ENCODE results near the gene GALR2.

GRCh38 chr17:76083536-76084182, 9.1 kb downstream of the GALR2 start:
- TF ChIP-seq CTCF (IDR thresholded peaks at IDR 0.05) (no peak), POLR2A (IDR thresholded peaks at IDR 0.05; ENCODE audit: low read length) (no peak), EP300 (IDR thresholded peaks at IDR 0.05) (no peak), EHF (CRISPR knock-in tag; IDR thresholded peaks at IDR 0.05) (no peak), USF2 (IDR thresholded peaks at IDR 0.05) (no peak)

Data from A549 (cell line).